Aorta (tissue), 5 donors: Measurements from ENCODE around the gene NUP210L. TPM values are rescaled to one million over a fixed set of nuclear protein-coding genes. Genes with fewer than 3 reads are reported as not detected.
"Not testable (repeated sequence)": the region's sequence is repeated elsewhere in the genome, so short reads cannot be mapped to it uniquely, and the experiment has no call there.

Experiments
- ATAC-seq: fragments of 200-7000 bp; cut with Tn5 transposase; one replicate; pipeline ENCODE4 v1.9.1; 2022; ENCODE audit warnings: moderate library complexity; ENCODE audit not compliant: low FRiP score
- DNase-seq, 2 donors: peaks; one replicate each; pipeline ENCODE4 v3.0.0-alpha.2; 2020
- H3K27ac ChIP-seq, 2 donors: one replicate each; pipeline ENCODE4 v1.5.1; 2013; ENCODE audit warnings: low read length in 2 of 2, mild to moderate bottlenecking in 2 of 2, moderate library complexity in 2 of 2, control low read depth in 1 of 2, inconsistent platforms in 1 of 2, low read depth in 1 of 2
- H3K27me3 ChIP-seq, 2 donors: one replicate each; pipeline ENCODE4 v1.6.1; 2013; ENCODE audit warnings: control low read depth in 1 of 2, low read length in 1 of 2, mild to moderate bottlenecking in 1 of 2, moderate library complexity in 1 of 2; ENCODE audit not compliant: insufficient read depth in 2 of 2, control insufficient read depth in 1 of 2
- H3K36me3 ChIP-seq, 2 donors: one replicate each; pipeline ENCODE4 v1.6.1; 2013; ENCODE audit warnings: control low read depth in 1 of 2, low read length in 1 of 2, mild to moderate bottlenecking in 1 of 2; ENCODE audit not compliant: insufficient read depth in 2 of 2, control insufficient read depth in 1 of 2
- H3K4me1 ChIP-seq, 2 donors: one replicate each; pipeline ENCODE4 v1.6.1; 2013; ENCODE audit warnings: low read length in 2 of 2, control low read depth in 1 of 2, mild to moderate bottlenecking in 1 of 2, moderate library complexity in 1 of 2; ENCODE audit not compliant: insufficient read depth in 2 of 2, control insufficient read depth in 1 of 2
- H3K4me3 ChIP-seq, 2 donors: one replicate each; pipeline ENCODE4 v1.5.1; 2013; ENCODE audit warnings: low read length in 2 of 2, control low read depth in 1 of 2, mild to moderate bottlenecking in 1 of 2
- H3K9me3 ChIP-seq: one replicate; pipeline ENCODE4 v1.6.1; 2013; ENCODE audit warnings: mild to moderate bottlenecking, low read length; ENCODE audit not compliant: control insufficient read depth
- WGBS, 2 donors: extraction: QIAGEN DNeasy Blood & Tissue Kit; methylation state at CpG; one replicate each; pipeline ENCODE4 v1.1.7; 2013; 5-methylcytosine and 5-hydroxymethylcytosine counted together
- intact Hi-C, 2 donors: fragments of 100-400 bp; cut with DNase I; formaldehyde crosslinking; loops; one replicate each; pipeline versions ENCODE4 v1.14.2 to v1.15.0; 2022
- polyA plus RNA-seq, 2 donors: library from polyadenylated mRNA; stranded (reverse); fragments of 200-250 nt; gene quantifications; one replicate each; pipeline ENCODE4 v1.2.3, GENCODE V29; 2013
- total RNA-seq, 2 donors: library from RNA; stranded (reverse); fragmentation: NEBNext Ultra II Directional; extraction: Animal tissue kit (Norgen Biotek cat#: 25700); gene quantifications; one replicate each; pipeline ENCODE4 v1.2.1, GENCODE V29; 2021
- donor health status: healthy with polysubstance abuse.
- donor health status: Bipolar disorder and iron deficiency.
- donor health status: DM: no; HTN: no; CAD: no.
- donor health status: DM: no; HTN: no; CAD: no.
- donor health status: DM: yes; HTN: yes; CAD: no.

The NUP210L gene
- total and polyA plus RNA-seq, 4 donors, result 0.12 to 0.16 (median 0.15) TPM; not detected in 1

DNA sequence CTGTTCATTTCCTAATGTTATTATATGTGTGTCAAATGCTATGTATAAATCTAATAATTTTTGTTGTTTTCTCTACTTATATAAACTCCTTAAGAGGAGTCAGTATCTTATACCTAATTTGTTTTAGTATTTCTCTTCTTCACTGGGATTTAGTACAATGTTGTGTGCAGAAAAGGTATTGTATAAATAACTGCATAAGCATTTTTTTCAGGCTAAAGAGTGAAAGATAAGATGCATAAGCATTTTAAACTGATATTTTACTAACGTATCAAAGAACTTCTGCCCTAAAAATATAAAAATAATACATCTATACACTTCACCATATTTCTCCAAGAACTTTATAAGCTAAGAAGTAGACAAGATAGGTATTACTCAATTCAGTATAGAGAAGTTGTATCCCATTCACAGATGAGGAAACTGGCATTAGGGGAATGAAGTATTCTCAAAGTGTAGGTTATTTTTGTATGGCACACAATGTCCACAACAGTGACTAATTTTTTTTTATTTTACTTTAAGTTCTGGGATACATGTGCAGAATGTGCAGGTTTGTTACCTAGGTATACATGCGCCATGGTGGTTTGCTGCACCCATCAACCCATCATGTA lies 59.3 kb downstream of the NUP210L start:
- intact Hi-C loops, result no loop called here
- H3K9me3 ChIP-seq, result no peaks in the 10 kb centered on the region
- DNase-seq (no peak), ATAC-seq (no peak)
- WGBS, 2 donors, result 44 to 50% methylated on average over 2 of the region's 2 CpGs
- no peaks in the 10 kb centered on the region for H3K4me1 ChIP-seq
- no peaks in the 10 kb centered on the region for H3K36me3 ChIP-seq
- H3K27me3 ChIP-seq, result no peaks in the 10 kb centered on the region
- H3K4me3 ChIP-seq, result no peak overlapping the region
- no peak overlapping the region for H3K27ac ChIP-seq

DNA sequence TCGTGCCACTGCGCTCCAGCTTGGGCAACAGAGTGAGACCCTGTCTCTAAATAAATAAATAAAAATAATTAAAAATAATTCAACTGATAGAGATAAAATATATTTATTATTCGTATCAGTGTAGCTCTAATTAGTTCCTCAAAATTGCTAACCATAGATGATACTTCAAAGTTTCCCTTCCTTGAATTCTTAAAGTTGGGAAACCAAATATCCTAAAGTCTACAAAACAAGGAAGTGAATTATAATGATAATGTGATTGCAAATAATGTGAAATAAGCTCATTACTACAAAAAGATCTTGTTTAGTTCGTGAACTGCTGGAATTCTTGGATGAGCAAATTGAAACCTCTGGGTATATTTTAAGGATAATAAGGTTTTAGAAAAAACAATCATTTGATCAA lies 60.5 kb downstream of the NUP210L start:
- intact Hi-C loops, result no loop called here
- DNase-seq, result no peak
- H3K4me1 ChIP-seq, result no peaks in the 10 kb centered on the region
- H3K27ac ChIP-seq, result no peak overlapping the region
- no peak overlapping the region for H3K4me3 ChIP-seq
- 85 to 87% methylated on average over 4 of the region's 4 CpGs for WGBS, 2 donors
- no peak for ATAC-seq
- H3K36me3 ChIP-seq, result no peaks in the 10 kb centered on the region
- no peaks in the 10 kb centered on the region for H3K9me3 ChIP-seq
- no peaks in the 10 kb centered on the region for H3K27me3 ChIP-seq

DNA sequence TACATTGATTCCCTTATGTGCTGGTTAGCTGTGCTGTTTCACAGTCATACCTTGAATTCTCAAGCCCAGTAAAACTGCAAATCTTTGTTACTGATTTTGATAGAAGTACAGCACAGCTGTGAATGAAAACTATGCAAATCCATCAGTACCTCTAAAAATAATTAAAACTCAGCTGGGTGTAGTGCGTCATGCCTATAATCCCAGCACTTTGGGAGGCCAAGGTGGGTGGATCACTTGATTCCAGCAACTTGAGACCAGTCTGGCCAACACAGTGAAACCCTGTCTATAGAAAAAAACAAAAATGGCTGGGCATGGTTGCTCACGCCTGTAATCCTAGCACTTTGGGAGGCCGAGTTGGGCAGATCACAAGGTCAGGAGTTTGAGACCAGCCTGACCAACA lies 61.2 kb downstream of the NUP210L start:
- Histone ChIP-seq H3K27me3 (no peaks in the 10 kb centered on the region), H3K27ac (no peak overlapping the region), H3K4me3 (no peak overlapping the region), H3K4me1 (no peaks in the 10 kb centered on the region), H3K36me3 (no peaks in the 10 kb centered on the region), H3K9me3 (no peaks in the 10 kb centered on the region)
- no peak for DNase-seq
- ATAC-seq, result no peak
- WGBS, 2 donors, result 74 to 82% methylated on average over 3 of the region's 3 CpGs
- intact Hi-C loops, result no loop called here

DNA sequence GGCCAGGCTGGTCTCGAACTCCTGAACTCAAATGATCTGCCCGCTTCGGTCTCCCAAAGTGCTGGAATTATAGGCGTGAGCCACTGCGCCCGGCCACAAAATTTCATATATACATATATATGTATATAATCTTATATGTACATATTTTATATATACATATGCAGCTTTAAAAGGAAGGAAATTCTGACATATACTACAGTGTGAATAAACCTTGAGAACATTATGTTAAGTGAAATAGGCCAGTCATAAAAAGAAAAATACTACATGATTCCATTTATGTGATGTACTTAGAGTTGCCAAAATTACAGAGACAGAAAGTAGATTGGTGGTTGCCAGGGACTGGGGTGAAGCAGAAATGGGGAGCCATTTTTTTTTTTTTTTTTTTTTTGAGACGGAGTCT lies 63.2 kb downstream of the NUP210L start:
- H3K9me3 ChIP-seq, result no peaks in the 10 kb centered on the region
- DNase-seq, result no peak
- H3K27ac ChIP-seq, result no peak overlapping the region
- no peaks in the 10 kb centered on the region for H3K27me3 ChIP-seq
- WGBS, 2 donors, result 92 to 96% methylated on average over 6 to 7 of the region's 7 CpGs
- H3K4me3 ChIP-seq, result no peak overlapping the region
- intact Hi-C loops, result no loop called here
- no peak for ATAC-seq
- no peaks in the 10 kb centered on the region for H3K36me3 ChIP-seq
- H3K4me1 ChIP-seq, result no peaks in the 10 kb centered on the region

DNA sequence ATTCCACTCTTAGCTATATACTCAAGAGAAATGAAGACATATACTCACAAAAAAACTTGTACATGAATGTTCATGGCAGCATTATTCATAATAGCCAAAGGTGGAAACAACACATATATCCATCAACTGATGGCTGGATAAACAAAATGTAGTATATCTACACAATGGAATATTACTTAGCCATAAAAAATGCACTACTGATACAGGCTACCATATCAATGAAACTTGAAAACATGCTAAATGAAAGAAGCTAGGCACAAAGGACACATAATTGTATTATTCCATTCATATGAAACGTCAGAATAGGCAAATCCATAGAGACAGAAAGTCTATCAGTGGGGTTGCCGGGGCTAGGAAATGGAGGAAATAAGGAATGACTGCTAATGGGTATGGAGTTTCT lies 67.3 kb downstream of the NUP210L start:
- H3K4me3 ChIP-seq, result no peak overlapping the region
- no peaks in the 10 kb centered on the region for H3K9me3 ChIP-seq
- WGBS, 2 donors, result 79 to 82% methylated on average over 2 of the region's 2 CpGs
- no peak overlapping the region for H3K27ac ChIP-seq
- H3K36me3 ChIP-seq, result no peaks in the 10 kb centered on the region
- ATAC-seq (no peak), DNase-seq (no peak)
- H3K4me1 ChIP-seq, result no peaks in the 10 kb centered on the region
- H3K27me3 ChIP-seq, result no peaks in the 10 kb centered on the region
- intact Hi-C loops, result no loop called here

DNA sequence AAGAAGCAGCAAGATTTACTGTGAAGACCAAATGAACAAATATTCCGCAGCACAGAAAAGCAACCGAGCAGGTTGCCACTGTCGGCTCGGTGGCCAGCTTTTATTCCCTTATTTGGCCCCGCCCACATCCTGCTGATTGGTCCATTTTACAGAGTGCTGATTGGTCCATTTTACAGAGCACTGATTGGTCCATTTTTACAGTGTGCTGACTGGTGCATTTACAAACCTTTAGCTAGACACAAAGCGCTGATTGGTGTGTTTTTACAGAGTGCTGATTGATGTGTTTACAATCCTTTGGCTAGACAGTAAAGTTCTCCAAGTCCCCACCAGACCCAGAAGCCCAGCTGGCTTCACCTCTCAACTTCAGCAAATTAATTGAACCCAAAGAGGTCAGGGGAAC lies 71.8 kb downstream of the NUP210L start:
- H3K27ac ChIP-seq, H3K36me3 ChIP-seq, intact Hi-C loops, H3K27me3 ChIP-seq, H3K4me1 ChIP-seq, H3K9me3 ChIP-seq, H3K4me3 ChIP-seq, ATAC-seq, DNase-seq: not testable (repeated sequence)
- WGBS, 2 donors, result 71 to 72% methylated on average over 6 of the region's 6 CpGs

DNA sequence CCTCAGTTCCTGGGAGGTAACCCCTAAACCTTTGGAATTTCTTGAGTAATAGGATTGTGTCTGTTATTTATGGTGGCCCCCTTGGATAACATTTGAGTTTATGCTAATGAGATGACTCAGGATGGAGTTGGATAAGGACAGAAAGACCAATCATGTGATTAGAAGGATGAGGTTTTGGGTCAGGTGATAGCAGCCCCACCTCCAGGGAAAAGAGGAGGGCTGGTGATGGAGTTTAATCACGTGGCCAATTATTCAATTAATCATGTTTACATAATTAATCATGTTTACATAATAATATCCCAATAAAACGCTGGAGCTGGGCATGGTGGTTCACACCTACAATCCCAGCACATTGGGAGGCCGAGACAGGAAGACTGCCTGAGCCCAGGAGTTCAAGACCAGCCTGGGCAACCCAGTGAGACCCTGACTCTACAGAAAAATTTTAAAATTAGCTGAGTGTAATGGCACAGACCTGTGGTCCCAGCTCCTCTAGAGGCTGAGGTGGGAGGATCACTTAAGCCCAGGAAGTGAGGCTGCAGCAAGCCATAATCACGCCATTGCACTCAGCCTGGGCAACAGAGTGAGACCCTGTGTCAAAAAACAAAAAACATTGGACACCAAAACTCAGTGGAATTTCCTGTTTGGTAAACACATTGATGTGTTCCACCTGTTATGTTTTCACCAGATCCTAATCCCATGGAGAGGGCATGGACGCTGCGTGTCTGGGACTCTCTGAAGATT lies 73.3 kb downstream of the NUP210L start:
- Histone ChIP-seq H3K27me3 (no peaks in the 10 kb centered on the region), H3K9me3 (no peaks in the 10 kb centered on the region), H3K4me1 (no peaks in the 10 kb centered on the region), H3K27ac (no peak overlapping the region), H3K4me3 (no peak overlapping the region), H3K36me3 (no peaks in the 10 kb centered on the region)
- intact Hi-C loops, result no loop called here
- DNase-seq, result no peak
- 73 to 74% methylated on average over 6 of the region's 6 CpGs for WGBS, 2 donors
- ATAC-seq, result no peak

DNA sequence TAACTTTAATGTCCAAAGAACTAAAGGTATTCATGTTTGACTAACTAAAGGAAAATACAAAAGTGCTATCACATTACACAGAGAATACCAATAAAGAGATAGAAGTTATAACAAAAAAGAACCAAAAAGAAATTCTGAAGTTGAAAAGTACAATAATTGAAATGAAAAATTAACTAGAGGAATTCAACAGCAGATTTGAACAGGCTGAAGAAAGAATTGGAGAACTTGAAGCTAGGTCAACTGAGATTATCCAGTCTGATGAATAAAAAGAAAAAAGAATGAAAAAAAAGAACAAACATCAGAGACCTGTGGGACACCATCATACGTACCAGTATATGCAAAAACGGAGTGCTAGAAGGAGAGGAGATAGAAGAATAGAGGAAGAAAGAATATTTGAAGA lies 78.5 kb downstream of the NUP210L start:
- DNase-seq, result no peak
- H3K36me3 ChIP-seq, result no peaks in the 10 kb centered on the region
- no peaks in the 10 kb centered on the region for H3K27me3 ChIP-seq
- no peak for ATAC-seq
- intact Hi-C loops, result no loop called here
- no peak overlapping the region for H3K4me3 ChIP-seq
- H3K9me3 ChIP-seq, result no peaks in the 10 kb centered on the region
- no peaks in the 10 kb centered on the region for H3K4me1 ChIP-seq
- H3K27ac ChIP-seq, result no peak overlapping the region
- 67 to 72% methylated on average over 2 of the region's 2 CpGs for WGBS, 2 donors

DNA sequence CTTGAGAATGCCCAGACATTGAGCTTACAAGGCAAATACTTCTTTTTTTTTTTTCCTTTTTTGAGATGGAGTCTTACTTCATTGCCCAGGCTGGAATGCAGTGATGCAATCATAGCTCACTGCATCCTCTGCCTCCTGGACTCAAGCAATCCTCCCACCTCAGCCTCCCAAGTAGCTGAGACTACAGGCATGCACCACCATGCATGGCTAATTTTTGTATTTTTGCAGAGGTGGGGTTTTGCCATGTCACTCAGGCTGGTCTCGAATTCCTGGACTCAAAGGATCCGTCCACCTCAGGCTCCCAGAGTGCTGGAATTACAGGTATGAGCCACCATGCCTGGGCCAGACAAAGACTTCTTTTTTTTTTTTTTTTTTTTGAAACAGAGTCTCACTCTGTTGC lies 79.1 kb downstream of the NUP210L start:
- no peak overlapping the region for H3K4me3 ChIP-seq
- no peak overlapping the region for H3K27ac ChIP-seq
- no peak for ATAC-seq
- DNase-seq, result no peak
- WGBS, 2 donors, result 71 to 87% methylated on average over 2 of the region's 2 CpGs
- H3K27me3 ChIP-seq, result no peaks in the 10 kb centered on the region
- H3K36me3 ChIP-seq, result no peaks in the 10 kb centered on the region
- no peaks in the 10 kb centered on the region for H3K9me3 ChIP-seq
- intact Hi-C loops, result no loop called here
- H3K4me1 ChIP-seq, result no peaks in the 10 kb centered on the region
